NCI-H446 (cell line): ENCODE results near the gene ZNF618.

Source experiments
- DNase-seq, 2 experiments: peaks; one replicate each; lab custom pipeline; 2025; lab: John Stamatoyannopoulos, UW

Gene ZNF618

GRCh38 chr9:113912816-113913215, 36.7 kb downstream of the ZNF618 start:
- DNase-seq, result no peak

- no peak for DNase-seq
Observed at GRCh38 chr9:113913426-113914195, 37.5 kb downstream of the ZNF618 start.

GRCh38 chr9:113914517-113914916, 38.4 kb downstream of the ZNF618 start:
- DNase-seq, result no peak

GRCh38 chr9:113915817-113916434, 39.8 kb downstream of the ZNF618 start:
- no peak for DNase-seq

- DNase-seq, result no peak
Observed at GRCh38 chr9:113916931-113917330, 40.8 kb downstream of the ZNF618 start.

- peak; percentile 36 to 42 for DNase-seq
Observed at GRCh38 chr9:113918697-113919350, 42.7 kb downstream of the ZNF618 start.

- peak in 1 of 2 experiments; percentile 56 for DNase-seq
Observed at GRCh38 chr9:113919382-113919781, 43.3 kb downstream of the ZNF618 start.

GRCh38 chr9:113919871-113920270, 43.8 kb downstream of the ZNF618 start:
- DNase-seq, result no peak

GRCh38 chr9:113920872-113921271, 44.8 kb downstream of the ZNF618 start:
- no peak for DNase-seq

GRCh38 chr9:113921396-113921925, 45.4 kb downstream of the ZNF618 start:
- no peak for DNase-seq

- DNase-seq, result no peak
Observed at GRCh38 chr9:113922160-113922559, 46.1 kb downstream of the ZNF618 start.

GRCh38 chr9:113926211-113926610, 50.1 kb downstream of the ZNF618 start:
- DNase-seq, result no peak

- no peak for DNase-seq
Observed at GRCh38 chr9:113927277-113927676, 51.2 kb downstream of the ZNF618 start.

GRCh38 chr9:113928269-113928668, 52.2 kb downstream of the ZNF618 start:
- no peak for DNase-seq

- DNase-seq, result no peak
Observed at GRCh38 chr9:113929634-113930389, 53.7 kb downstream of the ZNF618 start.

- DNase-seq, result no peak
Observed at GRCh38 chr9:113930390-113930783, 54.3 kb downstream of the ZNF618 start.

GRCh38 chr9:113931140-113931539, 55.0 kb downstream of the ZNF618 start:
- DNase-seq, result no peak

GRCh38 chr9:113931777-113932176, 55.7 kb downstream of the ZNF618 start:
- no peak for DNase-seq

GRCh38 chr9:113932906-113933584, 56.9 kb downstream of the ZNF618 start:
- no peak for DNase-seq

- DNase-seq, result no peak
Observed at GRCh38 chr9:113933671-113934070, 57.6 kb downstream of the ZNF618 start.

GRCh38 chr9:113934167-113934828, 58.2 kb downstream of the ZNF618 start:
- DNase-seq, result no peak
